K562 (cell line): ENCODE results near the gene VWA3B. TPM values are rescaled to one million over a fixed set of nuclear protein-coding genes. Genes with fewer than 3 reads are reported as not detected.

Source experiments
- ATAC-seq: fragments of 200-7000 bp; cut with Tn5 transposase; 3 replicates; pipeline ENCODE4 v1.9.1; 2020; ENCODE audit warnings: moderate library complexity
- BruUV-seq: library from RNA; stranded (reverse); fragments of 400-500 nt; replicated peaks from 2 replicates; lab custom pipeline; 2021; lab: Mats Ljungman, UMichigan
- CTCF ChIA-PET: fragments of 300-600 bp; formaldehyde crosslinking; extraction: SDS; loops from one replicate; lab custom pipeline; 2021; ENCODE audit warnings: low intra/inter-chr PET ratio; lab: Yijun Ruan, JAX
- POLR2A ChIA-PET: fragments of 300-600, 350-650 bp; sonication (Branson Sonifier 250); formaldehyde crosslinking; extraction: SDS; loops from one replicate; lab custom pipeline; 2021; ENCODE audit warnings: antibody characterized with exemption, inconsistent platforms; lab: Yijun Ruan, JAX
- DNase-seq, 4 experiments: peaks; one replicate each; pipeline versions ENCODE4 v3.0.0 to v3.0.0-alpha.2; 2011 to 2018; ENCODE audit warnings: low spot score in 3 of 4, mixed read lengths in 3 of 4; ENCODE audit errors: extremely low read depth in 1 of 4
- FAIRE-seq: peaks from 2 replicates; lab custom pipeline; 2011; peaks lifted over from hg19 to GRCh38; lab: Jason Lieb, UNC
- H2AFZ ChIP-seq: 2 replicates; pipeline ENCODE4 v1.6.0; 2011; ENCODE audit warnings: low read depth, low read length, control low read depth, inconsistent platforms
- H3K27ac ChIP-seq: fragments of 200-600 bp; 3 replicates; pipeline ENCODE4 v1.8.0; 2011; ENCODE audit warnings: low read depth, mild to moderate bottlenecking, control low read depth, inconsistent platforms, low read length, moderate library complexity, mixed read lengths; ENCODE audit errors: extremely low read depth
- H3K27me3 ChIP-seq, 2 experiments: fragments of 300-600 bp in 1 of 2; 2 replicates in 1 of 2; 3 replicates in 1 of 2; pipeline versions ENCODE4 v1.6.0 to v1.8.0; 2011; ENCODE audit warnings: inconsistent platforms in 2 of 2, low read length in 2 of 2, mild to moderate bottlenecking in 1 of 2, mixed read lengths in 1 of 2, moderate library complexity in 1 of 2; ENCODE audit not compliant: control insufficient read depth in 2 of 2, insufficient read depth in 2 of 2
- H3K36me3 ChIP-seq: fragments of 300-600 bp; 3 replicates; pipeline ENCODE4 v1.8.0; 2011; ENCODE audit warnings: mild to moderate bottlenecking, low read length, inconsistent platforms; ENCODE audit not compliant: control insufficient read depth, insufficient read depth
- H3K4me1 ChIP-seq, 2 experiments: fragments of 200-600 bp in 1 of 2; replicated peaks in 1 of 2; 2 replicates in 1 of 2; 3 replicates in 1 of 2; pipeline versions ENCODE4 v1.5.1 to v1.8.0; 2011; ENCODE audit warnings: inconsistent platforms in 2 of 2, low read length in 2 of 2, mild to moderate bottlenecking in 1 of 2, mixed read lengths in 1 of 2, moderate library complexity in 1 of 2; ENCODE audit not compliant: control insufficient read depth in 2 of 2, insufficient read depth in 2 of 2
- H3K4me2 ChIP-seq: 2 replicates; pipeline ENCODE4 v1.6.1; 2011; ENCODE audit warnings: low read length, control low read depth, inconsistent platforms, mixed read lengths; ENCODE audit not compliant: insufficient read depth
- H3K4me3 ChIP-seq: fragments of 200-600 bp; sonication (generic), shearing (Covaris generic); 2 replicates; pipeline ENCODE4 v1.5.1; 2016; ENCODE audit warnings: control low read depth, inconsistent platforms
- H3K79me2 ChIP-seq: fragments of 200-600 bp; 3 replicates; pipeline ENCODE4 v1.8.0; 2011; ENCODE audit warnings: low read length, inconsistent platforms; ENCODE audit not compliant: control insufficient read depth, insufficient read depth
- H3K9ac ChIP-seq, 2 experiments: 2 replicates each; pipeline versions ENCODE4 v1.6.0 to v1.6.1; 2011; ENCODE audit warnings: low read depth in 2 of 2, low read length in 2 of 2, control low read depth in 1 of 2, inconsistent platforms in 1 of 2, mild to moderate bottlenecking in 1 of 2, mixed read lengths in 1 of 2; ENCODE audit not compliant: insufficient read depth in 1 of 2
- H3K9me1 ChIP-seq: one replicate; pipeline ENCODE4 v1.6.0; 2011; ENCODE audit warnings: inconsistent platforms, mild to moderate bottlenecking, low read length, moderate library complexity; ENCODE audit not compliant: control insufficient read depth, insufficient read depth
- H3K9me3 ChIP-seq: replicated peaks from 2 replicates; pipeline ENCODE4 v1.5.1; 2011; ENCODE audit warnings: low read depth, low read length, inconsistent platforms; ENCODE audit not compliant: control insufficient read depth, insufficient read depth
- H4K20me1 ChIP-seq: replicated peaks from 2 replicates; pipeline ENCODE4 v1.6.1; 2011; ENCODE audit warnings: low read length, inconsistent platforms, mixed read lengths; ENCODE audit not compliant: control insufficient read depth, insufficient read depth
- CBFA2T2 ChIP-seq: fragments of 450-650 bp; conservative IDR thresholded peaks from 2 replicates; pipeline ENCODE4 v1.6.1; 2017; ENCODE audit warnings: mild to moderate bottlenecking
- HINFP ChIP-seq: fragments of 450-650 bp; conservative IDR thresholded peaks from 2 replicates; pipeline ENCODE4 v1.6.1; 2016; ENCODE audit warnings: missing genetic modification characterization, low read depth, mild to moderate bottlenecking, control low read depth, missing compliant biosample characterization
- HNRNPK ChIP-seq: fragments of 200-400 bp; formaldehyde crosslinking; IDR thresholded peaks from one replicate; pipeline ENCODE4 v1.6.1; 2018; ENCODE audit warnings: mild to moderate bottlenecking, low read depth, low read length; ENCODE audit not compliant: poor library complexity, severe bottlenecking
- SREBF1 ChIP-seq: fragments of 150-350 bp; IDR thresholded peaks from 2 replicates; pipeline ENCODE4 v1.6.1; 2014; ENCODE audit warnings: antibody characterized with exemption, low read depth, low read length, borderline replicate concordance
- ZBTB2 ChIP-seq: fragments of 450-650 bp; IDR thresholded peaks from 2 replicates; pipeline ENCODE4 v1.6.1; 2016; ENCODE audit warnings: antibody characterized with exemption
- ZNF431 ChIP-seq: sonication (generic); formaldehyde crosslinking; IDR thresholded peaks from 2 replicates; pipeline ENCODE4 v1.8.0; 2022; ENCODE audit warnings: mild to moderate bottlenecking, missing genetic modification reagents
- ZNF445 ChIP-seq: fragments of 250-450 bp; sonication (Bioruptor Pico); IDR thresholded peaks from 2 replicates; pipeline ENCODE4 v1.4.0; 2020; ENCODE audit warnings: low read depth, mild to moderate bottlenecking, moderate library complexity
- ZNF740 ChIP-seq, 3 experiments: fragments of 200-800 bp in 1 of 3; sonication (Bioruptor generic) in 1 of 3; sonication (generic) in 1 of 3; formaldehyde crosslinking in 1 of 3; IDR thresholded peaks; 2 replicates each; pipeline versions ENCODE4 v1.6.1 to v1.8.0; 2016 to 2022; ENCODE audit warnings: mild to moderate bottlenecking in 2 of 3, missing compliant biosample characterization in 2 of 3, missing genetic modification characterization in 2 of 3, missing genetic modification reagents in 1 of 3
- WGBS: fragments of 100-300 bp; shearing (Covaris generic); methylation state at CpG from one replicate; pipeline ENCODE4 v1.1.6; 2016; ENCODE audit warnings: low coverage, mixed read lengths; ENCODE audit not compliant: insufficient coverage; ENCODE audit errors: missing lambda C conversion rate; 5-methylcytosine and 5-hydroxymethylcytosine counted together
- in situ Hi-C: fragments of 300-500 bp; cut with MboI; formaldehyde crosslinking; loops from 4 replicates; pipeline ENCODE4 v1.15.0; 2018; ENCODE audit warnings: inconsistent platforms, mixed read lengths
- intact Hi-C: fragments of 100-400 bp; cut with micrococcal nuclease; formaldehyde crosslinking; loops from 2 replicates; pipeline ENCODE4 v1.14.2; 2022
- polyA plus RNA-seq, 8 experiments: library from polyadenylated mRNA; depleted of rRNA in 4 of 8; stranded (reverse) in 5 of 8; unstranded in 3 of 8; fragments of >200 nt; fragmentation: Nextera tagmentation in 2 of 8; fragmentation: Illumina TruSeq in 1 of 8; extraction: Ambion mirVana in 2 of 8; extraction: Trizol in 1 of 8; gene quantifications; 2 replicates each; pipeline versions ENCODE4 v1.2.1 to v1.2.3, GENCODE V29; 2011 to 2014; ENCODE audit warnings: inconsistent platforms in 1 of 8, missing spikeins in 1 of 8
- total RNA-seq, 7 experiments: library from RNA; depleted of rRNA in 6 of 7; stranded (reverse); fragments of >200 nt in 6 of 7; fragmentation: Illumina TruSeq in 2 of 7; extraction: Trizol in 2 of 7; gene quantifications; 2 replicates each; pipeline versions ENCODE4 v1.2.1 to v1.2.3, GENCODE V29; 2011 to 2021; ENCODE audit warnings: low replicate concordance in 1 of 7

The VWA3B gene
- total and polyA plus RNA-seq, 9 of the 15 experiments (the other 6 are each of a cell fraction or from before 2014, with no cell fraction given) = not detected

GRCh38 chr2:98308532-98308931 is 221.6 kb downstream of the VWA3B start:
- H3K27me3 ChIP-seq = peaks cover 14 to 56% of the 10 kb centered on the region in 2 experiments; a peak in 4 of 5 replicates
- no peaks in the 10 kb centered on the region for H3K9me3 ChIP-seq
- no peak for ATAC-seq
- H3K9ac ChIP-seq = no peak overlapping the region
- ChIA-PET CTCF (no interaction called here), POLR2A (interaction anchor here (0.7 kb wide), 1 partner anchor 41 kb away, joined by 3 read pairs; no protein-coding TSS in a partner anchor)
- intact Hi-C loops = no loop called here
- no peak overlapping the region for H3K4me2 ChIP-seq
- TF ChIP-seq ZBTB2 (no peak), HNRNPK (no peak), ZNF431 (CRISPR knock-in tag) (no peak), CBFA2T2 (no peak), ZNF445 (CRISPR knock-in tag) (no peak), ZNF740 (CRISPR knock-in tag; IDR thresholded peaks at IDR 0.05) (no peak), ZNF740 (tag; IDR thresholded peaks at IDR 0.05) (no peak), SREBF1 (no peak), HINFP (no peak)
- H2AFZ ChIP-seq = no peak overlapping the region
- no peaks in the 10 kb centered on the region for H4K20me1 ChIP-seq
- no peak for DNase-seq
- no peaks in the 10 kb centered on the region for H3K9me1 ChIP-seq
- peaks cover 0 to 5% of the 10 kb centered on the region in 2 experiments; a peak in 1 of 5 replicates for H3K4me1 ChIP-seq
- H3K4me3 ChIP-seq = no peak overlapping the region
- in situ Hi-C loops = no loop called here
- no peaks in the 10 kb centered on the region for H3K36me3 ChIP-seq
- no peaks in the 10 kb centered on the region for H3K79me2 ChIP-seq
- BruUV-seq = no TSS peak
- WGBS = 2% methylated on average over 4 of the region's 4 CpGs
- no peak overlapping the region for H3K27ac ChIP-seq
- no peak for FAIRE-seq
